Smooth muscle cell of trachea (primary cell): ENCODE results near the gene CREBRF. TPM values are rescaled to one million over a fixed set of nuclear protein-coding genes. Genes with fewer than 3 reads are reported as not detected.

Experiments
- total RNA-seq: library from RNA; depleted of rRNA; stranded (reverse); fragments of >200 nt; gene quantifications from 2 replicates; pipeline ENCODE4 v1.2.1, GENCODE V29; 2014

Gene CREBRF
- total RNA-seq, result 25.0 and 25.2 TPM in 2 replicates

DNA sequence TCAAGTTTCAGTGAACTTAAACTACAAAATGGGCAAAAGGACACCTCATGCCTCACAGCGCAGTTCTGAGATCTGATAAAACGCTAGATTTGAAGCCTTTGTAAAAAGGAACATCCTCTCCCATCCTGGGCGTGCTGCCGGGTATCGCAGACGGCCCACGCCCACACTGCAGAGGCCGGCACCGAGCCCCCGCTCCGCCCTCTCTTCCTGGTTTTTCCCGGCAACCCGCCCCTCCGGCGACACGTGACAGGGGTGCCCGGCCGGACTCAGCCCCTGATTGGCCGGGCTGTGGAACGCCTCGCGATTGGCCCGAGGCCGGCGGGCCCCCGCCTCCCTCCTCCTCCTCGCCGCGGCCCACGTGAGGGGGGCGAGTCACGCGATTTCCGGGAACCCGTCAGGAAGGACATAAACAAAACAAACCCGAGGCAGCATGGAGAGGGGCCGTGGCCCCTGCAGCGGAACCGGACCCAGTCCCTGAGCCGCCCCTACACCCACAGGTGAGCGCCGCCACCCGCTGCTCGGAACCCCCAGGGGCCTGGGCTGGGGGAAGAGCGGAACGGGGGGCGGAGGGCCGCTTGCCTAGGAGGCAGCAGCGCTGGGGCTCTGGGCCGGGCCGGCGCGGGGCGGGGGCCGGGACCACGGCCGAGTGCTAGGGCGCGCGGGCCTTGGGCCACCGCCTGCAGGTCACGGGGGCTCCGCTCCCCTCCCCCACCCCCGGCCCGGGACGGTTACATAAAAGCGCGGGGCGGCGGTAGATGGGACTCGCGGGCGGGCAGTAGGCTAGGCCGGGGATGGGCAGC is at the start of gene CREBRF:
Gene CREBRF, plus strand, starts transcription at position 370 of the 800 bp plus-strand sequence. CDS start 24,424 bp downstream, outside the sequence.

DNA sequence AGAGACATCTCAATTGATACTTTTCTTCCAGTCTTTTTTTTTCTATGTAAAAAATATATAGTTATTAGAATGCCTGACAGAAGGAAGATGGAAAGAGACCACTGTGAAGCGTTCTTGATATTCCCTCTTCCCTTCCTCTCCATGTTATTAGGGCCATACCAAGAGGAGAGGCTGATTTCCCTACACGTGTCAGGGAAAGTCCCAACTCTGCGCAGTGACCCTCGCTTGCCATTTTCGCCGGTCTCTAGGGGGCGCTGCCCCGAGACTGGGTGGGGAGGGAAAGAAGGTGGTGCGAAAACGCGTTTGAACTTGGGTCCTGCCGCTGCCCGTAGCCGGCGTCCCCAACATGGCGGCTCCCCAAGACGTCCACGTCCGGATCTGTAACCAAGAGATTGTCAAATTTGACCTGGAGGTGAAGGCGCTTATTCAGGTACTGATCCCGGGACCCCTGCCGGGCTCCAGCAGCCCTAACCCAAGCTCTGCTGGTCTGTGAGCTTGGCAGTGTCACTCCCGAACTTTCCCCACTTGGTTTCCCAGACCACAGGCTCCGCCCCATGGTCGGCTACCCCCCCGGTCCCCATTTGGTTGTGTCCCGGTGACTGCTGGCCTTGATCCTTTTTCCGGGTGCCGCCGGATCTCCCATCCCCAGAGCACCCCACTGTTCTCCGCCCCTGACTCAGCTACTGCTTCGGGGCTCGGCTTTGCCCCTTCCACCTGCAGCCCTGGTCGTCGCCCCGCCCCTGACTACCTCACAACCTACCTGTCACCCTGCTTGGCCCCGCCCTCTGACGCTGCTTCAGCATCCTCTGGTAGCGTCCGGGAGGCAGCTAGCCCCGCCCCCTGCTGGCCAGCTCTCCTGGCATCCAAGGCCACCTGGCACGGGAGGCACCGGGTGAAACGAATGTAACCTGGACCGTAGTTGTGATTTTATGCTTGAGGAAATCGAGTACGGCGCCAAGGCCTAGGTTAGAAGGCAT is 88.3 kb downstream of the CREBRF start, which contains the start of gene BNIP1:
Gene BNIP1, plus strand, starts transcription at position 332 of the 977 bp plus-strand sequence. Its CDS starts 15 bp downstream, at position 347.

Other genes with a start within 250 kb of the CREBRF start
- gene ERGIC1, start 222.1 kb upstream of the CREBRF start, total RNA-seq, result 119 and 203 TPM in 2 replicates
- gene RPL26L1, start 96.9 kb upstream of the CREBRF start, total RNA-seq, result 34.9 and 64.1 TPM in 2 replicates
- gene ATP6V0E1, start 72.6 kb upstream of the CREBRF start, total RNA-seq, result 190 and 350 TPM in 2 replicates
- gene BNIP1, start 88.2 kb downstream of the CREBRF start, total RNA-seq, result 19.2 and 26.8 TPM in 2 replicates
- gene NKX2-5, start 178.9 kb downstream of the CREBRF start, total RNA-seq, result 0.15 TPM in 1 of 2 replicates, not detected in the other